OCI-M2 (cell line): ENCODE measurements around the gene TEC.

ENCODE experiments used
- DNase-seq: peaks from one replicate; lab custom pipeline; 2025; ENCODE audit not compliant: unreplicated experiment; lab: John Stamatoyannopoulos, UW

TEC gene

DNA sequence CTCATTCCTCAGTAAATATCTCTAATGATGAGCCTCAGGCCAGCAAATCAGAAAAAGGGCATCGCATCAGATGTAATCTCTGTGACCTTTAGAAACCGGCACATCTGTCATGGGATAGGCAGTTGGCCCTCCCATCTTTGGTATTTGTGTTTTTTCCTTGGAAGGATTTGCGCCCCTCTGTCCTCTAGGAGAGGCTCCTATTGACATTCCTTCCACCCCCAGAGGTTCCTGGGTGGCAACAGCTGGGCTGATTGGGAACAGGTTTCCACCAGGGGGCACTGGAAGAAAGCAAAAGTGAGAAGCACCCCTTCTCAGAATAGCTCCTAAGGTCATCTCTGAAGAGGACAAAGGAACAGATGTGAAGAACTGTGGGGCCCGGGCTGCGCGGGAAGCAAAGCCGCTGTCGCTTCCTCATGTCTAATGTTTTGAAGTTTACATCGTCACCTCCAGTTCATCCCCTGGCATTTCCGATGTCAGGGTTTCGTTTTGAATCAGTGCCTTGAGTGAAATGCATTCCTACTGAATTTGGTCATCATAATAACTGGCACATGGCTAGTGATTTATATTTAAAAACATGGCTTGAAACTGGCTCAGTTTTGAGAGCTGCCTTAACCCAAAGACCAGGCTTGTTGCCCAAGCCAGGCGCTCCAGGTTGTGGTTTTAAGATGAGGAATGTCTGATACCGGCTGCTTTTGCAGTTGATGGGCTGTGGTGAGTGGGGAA is 141.8 kb downstream of the TEC start:
- DNase-seq: no peak

GRCh38 chr4:48127231-48127630 is 142.4 kb downstream of the TEC start:
- no peak for DNase-seq

- no peak for DNase-seq
Observed at GRCh38 chr4:48126621-48127020, 143.0 kb downstream of the TEC start.

DNA sequence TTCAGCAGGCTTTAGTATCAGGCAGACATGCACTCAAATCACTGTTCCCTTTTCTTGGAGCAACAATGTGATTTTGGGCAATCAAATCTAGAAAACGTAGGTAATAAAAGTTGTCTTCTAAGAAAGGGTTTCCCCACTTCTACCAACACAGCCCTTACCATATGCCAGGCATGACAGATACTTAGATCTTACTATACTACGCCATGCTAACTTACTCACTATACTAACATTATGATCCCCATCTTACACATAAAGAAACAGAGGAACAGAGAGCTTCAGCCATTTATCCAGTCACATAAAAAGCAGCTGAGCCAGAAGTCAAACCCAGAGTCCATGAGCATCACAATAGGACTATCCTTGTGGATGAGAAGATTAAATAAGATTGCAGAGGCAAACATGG is 144.8 kb downstream of the TEC start:
- no peak for DNase-seq

- DNase-seq: no peak
Observed at GRCh38 chr4:48122756-48123155, 146.9 kb downstream of the TEC start.

DNA sequence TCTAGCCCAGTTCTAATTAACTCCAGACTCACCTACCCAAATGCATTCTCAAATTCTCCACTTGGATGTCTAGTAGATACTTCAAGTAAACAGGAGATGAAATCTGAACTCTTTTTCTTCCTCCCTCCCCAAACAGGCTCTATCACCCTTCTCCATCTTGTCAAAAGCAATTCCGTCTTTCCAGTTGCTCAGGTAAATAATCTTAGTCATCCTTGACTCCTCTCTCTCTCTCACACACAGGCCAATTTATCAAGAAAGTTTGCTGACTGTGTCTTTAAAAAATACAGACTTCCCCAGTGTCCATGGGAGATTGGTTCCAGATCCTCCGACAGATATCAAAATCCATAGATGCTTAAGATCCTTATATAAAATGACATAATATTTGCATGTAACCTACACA is 148.5 kb downstream of the TEC start:
- DNase-seq: no peak

DNA sequence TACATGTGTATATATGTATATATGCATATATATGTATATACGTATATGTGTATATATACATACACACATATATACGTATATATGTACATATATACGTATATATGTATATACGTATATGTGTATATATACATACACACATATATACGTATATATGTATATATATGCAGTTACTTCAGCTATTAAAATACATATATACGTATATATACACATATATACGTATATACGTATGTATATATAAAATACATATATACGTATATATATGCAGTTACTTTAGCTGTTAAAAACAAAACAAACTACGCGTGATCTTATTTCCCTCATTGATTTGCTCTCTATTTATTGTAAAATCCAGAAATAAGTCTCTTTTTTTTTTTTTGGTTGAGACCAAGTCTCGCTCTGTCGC is 149.5 kb downstream of the TEC start:
- no peak for DNase-seq

- no peak for DNase-seq
Observed at GRCh38 chr4:48119646-48120045, 150.0 kb downstream of the TEC start.

DNA sequence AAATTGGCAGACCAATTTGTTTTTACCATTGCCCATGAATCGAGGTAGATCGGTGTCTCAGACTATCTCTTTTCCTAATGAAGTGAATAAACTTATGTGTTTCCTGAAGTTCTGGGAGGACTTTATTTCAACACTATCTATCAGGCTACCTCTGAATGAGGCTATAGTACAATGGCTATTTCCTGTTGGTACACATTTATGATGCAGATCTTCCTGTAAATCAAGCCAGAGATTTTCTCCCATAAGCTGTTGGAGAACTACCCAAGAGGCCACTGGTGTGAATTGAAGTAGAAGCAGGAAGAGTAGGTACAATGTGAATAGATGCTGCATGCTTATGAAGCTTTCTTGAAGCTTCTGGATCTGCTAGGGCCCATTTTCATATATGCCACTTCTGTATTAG is 151.6 kb downstream of the TEC start:
- no peak for DNase-seq

GRCh38 chr4:48116582-48116981 is 153.1 kb downstream of the TEC start:
- DNase-seq: no peak

DNA sequence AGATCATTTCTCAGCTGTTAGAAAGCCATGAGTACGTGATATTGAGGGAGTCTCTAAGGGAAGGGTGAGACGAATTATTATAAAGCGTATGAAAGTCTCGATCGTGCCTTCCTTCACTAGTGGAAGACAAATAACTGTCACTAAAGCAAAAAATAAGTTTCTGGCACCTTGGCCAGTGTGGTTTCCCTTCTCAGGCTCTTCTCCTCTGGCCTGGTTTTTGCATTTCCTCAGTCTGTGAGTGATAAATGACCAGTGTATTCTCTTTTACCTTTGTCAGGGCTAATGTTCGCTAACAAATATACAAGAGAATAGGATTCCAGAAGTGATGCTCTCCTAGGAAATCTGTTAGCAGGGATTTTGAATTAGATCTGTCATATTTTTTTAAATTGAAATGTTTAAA is 155.2 kb downstream of the TEC start:
- DNase-seq: no peak

- DNase-seq: no peak
Observed at GRCh38 chr4:48112017-48112667, 157.5 kb downstream of the TEC start.

- no peak for DNase-seq
Observed at GRCh38 chr4:48110452-48110978, 159.1 kb downstream of the TEC start.

DNA sequence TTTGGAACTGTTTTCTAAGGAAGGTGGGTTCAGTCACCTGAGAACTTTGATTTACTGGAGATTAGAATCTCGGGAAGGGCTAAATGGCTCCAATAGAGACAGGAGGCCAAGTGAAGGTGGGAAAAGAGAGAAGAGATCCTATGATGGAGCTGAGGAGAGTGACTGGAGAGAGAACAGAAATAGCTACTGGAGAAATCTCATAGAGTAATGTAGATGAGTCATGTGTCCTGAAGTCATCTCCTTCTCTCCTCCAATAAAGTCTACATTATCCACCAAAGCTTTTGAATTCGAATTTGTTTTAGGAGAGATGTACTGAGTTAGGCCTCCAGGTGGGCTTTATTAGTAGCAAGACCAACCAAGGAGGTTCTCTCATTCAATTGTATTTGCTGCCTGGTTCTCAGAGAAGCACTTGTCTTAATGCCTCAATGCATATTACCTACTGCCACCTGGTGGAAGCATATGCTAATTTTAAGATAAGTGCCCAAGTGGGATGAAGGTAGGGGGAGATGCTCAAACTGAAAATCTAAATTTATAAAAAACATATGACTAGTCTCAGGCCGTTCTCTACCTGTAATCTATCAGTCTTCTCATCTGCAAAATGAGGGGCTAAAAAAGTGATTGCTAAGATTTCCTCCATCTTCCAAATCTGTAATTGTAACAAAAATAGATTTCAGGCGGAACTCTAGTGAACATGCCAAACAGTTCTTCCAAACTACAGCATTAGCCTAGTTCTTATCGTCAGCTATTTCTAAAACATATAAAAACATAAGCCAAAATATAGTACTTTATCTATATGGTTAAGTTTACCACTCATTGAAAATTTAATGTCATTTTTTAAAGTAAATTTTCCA is 160.0 kb downstream of the TEC start:
- DNase-seq: no peak

DNA sequence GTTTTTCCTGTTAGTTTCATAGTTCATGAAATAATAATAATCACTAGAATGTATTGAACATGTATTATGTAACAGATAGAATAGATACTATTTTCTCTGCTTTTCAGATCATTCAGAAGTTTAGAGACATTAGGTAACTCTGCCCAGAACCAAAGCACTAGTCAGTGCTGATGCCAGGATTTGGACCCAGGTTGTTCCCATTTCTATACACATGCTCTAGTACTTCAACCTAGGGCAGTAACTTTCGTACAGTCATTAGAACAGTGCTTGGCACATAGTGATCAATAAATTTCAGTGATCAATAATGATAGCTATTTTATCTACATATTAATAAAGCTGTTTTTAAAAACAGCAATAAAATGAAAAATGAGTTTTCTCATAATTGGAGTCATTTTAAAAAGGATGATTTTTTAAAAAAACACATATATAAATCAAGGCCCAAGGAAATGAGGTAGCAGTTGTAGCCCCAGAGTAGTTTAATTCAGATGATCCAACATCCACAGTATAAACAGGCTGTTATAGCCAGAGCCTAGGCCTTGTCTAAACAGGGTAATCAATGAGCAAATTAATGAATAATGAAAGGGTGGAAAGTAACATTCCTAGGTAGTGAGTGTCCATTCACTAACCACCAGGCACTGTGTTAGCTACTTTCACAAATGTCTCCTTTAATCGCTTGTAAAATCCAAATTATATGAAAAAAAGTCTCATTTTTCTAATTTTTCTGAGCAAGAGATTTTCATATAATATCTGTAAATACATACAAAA is 161.1 kb downstream of the TEC start:
- DNase-seq: no peak

DNA sequence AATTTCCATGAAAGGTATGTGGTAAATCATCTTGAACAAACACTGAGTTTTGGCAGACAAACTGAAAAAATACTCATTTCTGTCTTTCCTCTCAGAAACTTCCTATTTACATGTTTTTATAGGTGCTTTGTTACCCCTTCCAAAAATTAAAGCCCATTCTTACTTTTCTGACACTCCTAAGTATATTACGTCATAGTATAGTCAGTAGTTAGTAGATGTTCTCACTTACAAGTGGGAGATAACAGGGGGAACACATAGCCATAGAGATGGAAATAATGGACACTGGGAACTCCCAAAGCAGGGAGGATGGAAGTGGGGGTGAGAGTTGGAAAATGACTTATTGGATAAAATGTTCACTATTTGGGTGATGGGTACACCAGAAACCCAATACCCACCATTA is 164.4 kb downstream of the TEC start:
- DNase-seq: no peak

GRCh38 chr4:48103483-48104139 is 166.0 kb downstream of the TEC start:
- no peak for DNase-seq

- no peak for DNase-seq
Observed at GRCh38 chr4:48102303-48102702, 167.3 kb downstream of the TEC start.

GRCh38 chr4:48100256-48100655 is 169.4 kb downstream of the TEC start:
- DNase-seq: no peak

DNA sequence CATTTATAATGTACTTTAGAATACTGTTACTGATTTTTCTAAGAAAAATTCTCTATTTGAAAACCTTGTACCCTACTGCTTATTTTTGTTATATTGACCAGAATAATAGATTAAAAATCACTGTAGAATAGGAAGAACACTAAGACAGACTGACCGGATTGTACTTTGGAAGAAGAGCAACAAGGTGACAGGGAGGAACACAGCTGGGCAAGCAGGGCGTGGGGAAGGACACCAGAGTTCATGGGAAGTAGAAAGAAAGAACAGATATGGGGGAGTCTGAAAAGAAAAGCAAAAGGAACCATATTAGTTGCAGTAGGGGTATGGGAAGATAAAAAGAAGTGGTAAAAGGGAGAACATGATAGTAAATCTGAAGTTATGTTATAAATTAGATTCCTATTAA is 174.2 kb downstream of the TEC start:
- DNase-seq: no peak
